22Rv1 (cell line): Measurements from ENCODE around the gene ME3.

Experiments
- H3K27ac ChIP-seq: fragments of 450-650 bp; 2 replicates; pipeline ENCODE4 v1.5.1; 2017
- ZFX ChIP-seq: fragments of 450-650 bp; IDR thresholded peaks from 2 replicates; pipeline ENCODE4 v1.6.1; 2017; ENCODE audit warnings: antibody characterized with exemption, borderline replicate concordance
- TF ChIP-seq, protein P1 (sequence below): fragments of 450-650 bp; IDR thresholded peaks from 2 replicates; pipeline ENCODE4 v1.5.1; 2017; ENCODE audit warnings: mild to moderate bottlenecking

ME3 gene

DNA sequence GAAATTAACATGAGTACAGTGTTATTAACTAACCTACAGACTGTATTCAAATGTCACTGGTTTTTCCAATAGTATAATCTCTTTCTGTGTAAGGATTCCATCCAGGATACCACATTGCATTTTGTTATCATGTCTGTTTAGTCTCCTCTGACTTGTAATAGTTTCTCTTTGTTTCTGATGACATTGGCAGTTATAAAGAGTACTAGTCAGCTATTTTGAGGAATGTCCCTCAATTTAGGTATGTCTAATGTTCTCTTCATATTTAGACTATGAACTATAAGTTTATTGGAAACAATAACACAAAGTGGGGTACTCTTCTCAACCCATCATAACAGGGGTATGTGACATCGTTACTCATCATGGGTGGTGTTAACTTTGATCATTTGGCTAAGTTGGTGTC, 20.3 kb upstream of the ME3 start:
- no peak overlapping the region for H3K27ac ChIP-seq
- no peak for TF ChIP-seq ZFX
- TF ChIP-seq, protein P1, sequence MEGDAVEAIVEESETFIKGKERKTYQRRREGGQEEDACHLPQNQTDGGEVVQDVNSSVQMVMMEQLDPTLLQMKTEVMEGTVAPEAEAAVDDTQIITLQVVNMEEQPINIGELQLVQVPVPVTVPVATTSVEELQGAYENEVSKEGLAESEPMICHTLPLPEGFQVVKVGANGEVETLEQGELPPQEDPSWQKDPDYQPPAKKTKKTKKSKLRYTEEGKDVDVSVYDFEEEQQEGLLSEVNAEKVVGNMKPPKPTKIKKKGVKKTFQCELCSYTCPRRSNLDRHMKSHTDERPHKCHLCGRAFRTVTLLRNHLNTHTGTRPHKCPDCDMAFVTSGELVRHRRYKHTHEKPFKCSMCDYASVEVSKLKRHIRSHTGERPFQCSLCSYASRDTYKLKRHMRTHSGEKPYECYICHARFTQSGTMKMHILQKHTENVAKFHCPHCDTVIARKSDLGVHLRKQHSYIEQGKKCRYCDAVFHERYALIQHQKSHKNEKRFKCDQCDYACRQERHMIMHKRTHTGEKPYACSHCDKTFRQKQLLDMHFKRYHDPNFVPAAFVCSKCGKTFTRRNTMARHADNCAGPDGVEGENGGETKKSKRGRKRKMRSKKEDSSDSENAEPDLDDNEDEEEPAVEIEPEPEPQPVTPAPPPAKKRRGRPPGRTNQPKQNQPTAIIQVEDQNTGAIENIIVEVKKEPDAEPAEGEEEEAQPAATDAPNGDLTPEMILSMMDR, result no peak

GRCh38 chr11:86692317-86692716, 19.9 kb upstream of the ME3 start:
- no peak overlapping the region for H3K27ac ChIP-seq
- TF ChIP-seq, protein P1, result no peak
- no peak for TF ChIP-seq ZFX

DNA sequence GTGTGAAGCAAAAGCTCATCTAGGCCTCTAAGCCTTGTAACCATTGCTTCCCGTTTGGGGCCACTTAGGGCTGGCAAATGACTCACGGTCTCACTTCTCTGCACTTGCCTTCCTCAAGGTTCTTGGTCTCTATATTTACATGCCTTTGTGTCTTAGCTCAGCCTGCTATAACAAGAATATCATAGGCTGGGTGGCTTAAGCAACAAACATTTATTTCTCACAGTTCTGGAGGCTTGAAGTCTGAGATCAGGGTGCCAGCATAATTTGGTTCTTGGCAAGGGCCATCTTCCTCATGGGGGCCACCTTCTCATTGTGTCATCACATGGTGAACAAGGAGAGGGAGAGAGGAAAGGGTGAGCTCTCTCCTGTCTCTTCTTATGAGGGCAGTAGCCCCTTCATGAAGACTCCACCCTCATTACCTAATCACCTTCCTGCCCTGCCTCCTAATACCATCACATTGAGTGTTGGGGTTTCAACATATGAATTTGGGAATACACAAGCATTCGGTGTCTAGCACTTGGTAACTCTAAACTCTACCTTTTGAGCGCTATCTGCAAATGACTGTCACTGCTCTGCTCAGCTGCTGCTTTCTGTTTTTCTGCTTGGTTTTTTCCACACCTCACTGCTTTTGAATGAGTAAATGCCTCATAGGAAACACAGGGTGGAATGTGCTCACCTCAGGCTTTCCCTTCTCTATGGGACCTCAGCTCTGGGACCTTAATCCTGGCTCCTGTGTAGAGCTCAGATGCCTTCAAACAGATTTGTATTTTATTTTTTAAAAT, 16.2 kb upstream of the ME3 start:
- TF ChIP-seq, protein P1, result no peak
- TF ChIP-seq ZFX, result no peak
- H3K27ac ChIP-seq, result no peak overlapping the region

- no peak overlapping the region for H3K27ac ChIP-seq
- TF ChIP-seq, protein P1, result no peak
- TF ChIP-seq ZFX, result no peak
These were observed 14.9 kb upstream of the ME3 start for GRCh38 chr11:86687185-86687778.

DNA sequence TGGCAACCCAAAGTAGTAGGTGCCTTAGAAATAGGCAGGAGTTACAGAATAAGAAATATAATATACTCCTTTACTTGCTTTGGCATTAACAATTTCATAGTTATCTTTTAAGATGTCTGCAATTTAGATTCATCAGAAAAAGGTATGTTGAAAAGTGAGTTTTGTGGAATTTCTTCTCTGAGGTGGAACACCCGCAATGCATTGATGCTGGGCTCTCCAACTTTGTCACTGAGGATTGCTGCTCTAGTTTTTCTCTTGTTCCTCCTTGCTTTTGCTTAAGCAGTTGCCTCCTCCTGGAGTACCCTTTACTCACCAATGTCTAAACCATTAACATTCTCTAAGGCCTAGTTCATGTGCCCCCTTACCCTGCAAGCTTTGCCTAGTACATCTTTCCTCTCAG, 14.1 kb upstream of the ME3 start:
- TF ChIP-seq, protein P1, result no peak
- no peak for TF ChIP-seq ZFX
- H3K27ac ChIP-seq, result no peak overlapping the region

DNA sequence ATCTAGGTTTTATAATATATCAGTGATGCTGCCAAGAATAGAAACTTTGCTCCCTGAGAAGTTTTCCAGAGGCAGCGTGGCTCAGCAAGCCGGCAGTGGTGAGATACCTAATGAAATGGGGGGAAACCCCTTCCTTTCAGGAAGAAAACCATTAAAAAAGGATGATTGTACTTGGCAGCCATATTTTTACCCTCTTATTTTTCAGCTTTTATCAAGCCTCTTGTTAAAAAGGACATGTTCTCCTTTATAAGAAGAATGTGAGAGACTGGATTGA, 9.0 kb upstream of the ME3 start:
- H3K27ac ChIP-seq, result no peak overlapping the region
- TF ChIP-seq, protein P1, result no peak
- TF ChIP-seq ZFX, result no peak

DNA sequence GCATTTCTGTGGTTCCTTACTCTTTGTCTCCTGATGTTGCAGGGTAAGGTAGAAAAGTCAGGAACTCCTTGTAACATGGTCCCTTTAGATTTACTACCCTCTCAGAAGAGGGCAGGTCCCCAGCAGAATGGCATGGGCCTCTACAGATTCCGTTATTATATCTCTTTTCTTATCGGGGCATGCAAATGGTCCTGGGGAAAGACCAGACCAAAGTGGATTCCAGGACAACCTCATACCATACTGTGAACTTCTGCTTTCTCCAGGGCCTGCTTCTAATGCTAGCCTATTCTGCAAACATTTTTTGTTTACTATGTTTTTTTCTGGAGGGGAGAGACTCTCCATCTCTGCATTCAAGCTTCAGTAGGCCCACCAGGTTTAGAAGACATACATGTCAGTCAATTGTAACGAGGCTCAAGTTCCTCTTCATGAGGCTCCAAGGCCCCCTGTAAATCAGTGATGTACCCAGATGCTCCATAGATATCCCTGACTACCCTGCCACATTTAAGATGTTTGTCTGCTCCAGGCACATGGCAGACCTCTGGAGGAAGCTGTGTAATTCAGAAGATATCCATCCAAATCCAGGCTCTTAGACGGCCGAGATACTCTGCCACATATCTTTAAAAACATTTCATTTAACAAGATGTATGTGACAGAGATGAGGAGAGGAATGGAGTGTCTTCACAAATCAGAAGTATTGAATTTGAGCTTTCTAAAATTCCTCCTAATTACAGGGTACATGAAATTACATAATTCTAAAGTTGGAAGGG, 8.5 kb upstream of the ME3 start:
- TF ChIP-seq ZFX, result no peak
- TF ChIP-seq, protein P1, result no peak

More for the DNA sequence above, 8.5 kb upstream of the ME3 start:
- H3K27ac ChIP-seq, result no peak overlapping the region
